ENCODE results near the gene PTGES2.

GRCh38 chr9:128149951-128150593 lies 22.5 kb upstream of the PTGES2 start:
- TF ChIP-seq POLR2A (IDR thresholded peaks at IDR 0.05), result no peak
- no peak for TF ChIP-seq CTCF (IDR thresholded peaks at IDR 0.05)
- TF ChIP-seq POLR2AphosphoS5 (IDR thresholded peaks at IDR 0.05), result no peak

Measured in upper lobe of left lung (tissue), 4 donors.